BJ (cell line): ENCODE results near the gene FAF1. TPM values are rescaled to one million over a fixed set of nuclear protein-coding genes. Genes with fewer than 3 reads are reported as not detected.
"Not testable (repeated sequence)": the region's sequence is repeated elsewhere in the genome, so short reads cannot be mapped to it uniquely, and the experiment has no call there.

Experiments
- CTCF ChIA-PET: fragments of 350-600 bp; formaldehyde crosslinking; extraction: SDS; loops from one replicate; lab custom pipeline; 2021; ENCODE audit warnings: antibody characterized with exemption, inconsistent platforms; lab: Yijun Ruan, JAX
- POLR2A ChIA-PET: fragments of 300-600 bp; sonication (Branson Sonifier 250); formaldehyde crosslinking; extraction: SDS; loops from one replicate; lab custom pipeline; 2021; ENCODE audit warnings: antibody characterized with exemption; lab: Charles Lee
- DNase-seq: peaks from one replicate; pipeline ENCODE4 v3.0.0-alpha.2; 2011; ENCODE audit warnings: low read depth
- H3K27me3 ChIP-seq: 2 replicates; pipeline ENCODE4 v1.6.0; 2011; ENCODE audit warnings: low read length; ENCODE audit not compliant: control insufficient read depth, insufficient read depth
- H3K36me3 ChIP-seq: 2 replicates; pipeline ENCODE4 v1.5.1; 2011; ENCODE audit warnings: low read length; ENCODE audit not compliant: control insufficient read depth, insufficient read depth
- H3K4me3 ChIP-seq: 2 replicates; pipeline ENCODE4 v1.5.1; 2011; ENCODE audit warnings: low read depth, mild to moderate bottlenecking, control low read depth, low read length
- polyA plus RNA-seq: library from polyadenylated mRNA; depleted of rRNA; stranded (reverse); fragments of >200 nt; gene quantifications from 2 replicates; pipeline ENCODE4 v1.2.3, GENCODE V29; 2011
- TF ChIP-seq, protein P1 (sequence below): IDR thresholded peaks from 2 replicates; pipeline ENCODE4 v1.5.1; 2011; ENCODE audit warnings: low read depth, mild to moderate bottlenecking, control low read depth, inconsistent platforms, low read length, moderate library complexity; ENCODE audit not compliant: insufficient read depth

The FAF1 gene
- polyA plus RNA-seq, 1 experiment = 15.5 TPM

DNA sequence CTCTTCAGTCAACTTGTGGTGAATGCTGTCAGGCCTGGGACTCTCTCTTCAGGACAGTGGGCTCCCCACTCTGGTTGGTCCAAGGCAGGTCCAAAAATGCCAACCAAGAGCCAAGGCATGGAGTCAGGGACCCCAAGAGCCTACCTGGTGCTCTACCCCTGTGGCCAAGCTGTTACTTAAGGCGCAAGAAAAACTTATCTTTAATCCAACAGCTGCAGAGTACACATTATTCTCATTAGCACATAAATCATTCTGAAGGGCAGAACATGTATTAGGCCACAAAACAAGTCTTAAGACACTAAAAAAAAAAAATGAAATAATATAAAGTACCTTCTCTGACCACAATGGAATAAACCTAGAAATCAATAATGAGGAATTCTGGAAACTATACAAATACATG is 65.7 kb downstream of the FAF1 start:
- Histone ChIP-seq H3K27me3 (no peaks in the 10 kb centered on the region), H3K4me3 (no peak overlapping the region), H3K36me3 (no peaks in the 10 kb centered on the region)
- POLR2A ChIA-PET = no interaction called here
- no peak for DNase-seq
- TF ChIP-seq, protein P1, sequence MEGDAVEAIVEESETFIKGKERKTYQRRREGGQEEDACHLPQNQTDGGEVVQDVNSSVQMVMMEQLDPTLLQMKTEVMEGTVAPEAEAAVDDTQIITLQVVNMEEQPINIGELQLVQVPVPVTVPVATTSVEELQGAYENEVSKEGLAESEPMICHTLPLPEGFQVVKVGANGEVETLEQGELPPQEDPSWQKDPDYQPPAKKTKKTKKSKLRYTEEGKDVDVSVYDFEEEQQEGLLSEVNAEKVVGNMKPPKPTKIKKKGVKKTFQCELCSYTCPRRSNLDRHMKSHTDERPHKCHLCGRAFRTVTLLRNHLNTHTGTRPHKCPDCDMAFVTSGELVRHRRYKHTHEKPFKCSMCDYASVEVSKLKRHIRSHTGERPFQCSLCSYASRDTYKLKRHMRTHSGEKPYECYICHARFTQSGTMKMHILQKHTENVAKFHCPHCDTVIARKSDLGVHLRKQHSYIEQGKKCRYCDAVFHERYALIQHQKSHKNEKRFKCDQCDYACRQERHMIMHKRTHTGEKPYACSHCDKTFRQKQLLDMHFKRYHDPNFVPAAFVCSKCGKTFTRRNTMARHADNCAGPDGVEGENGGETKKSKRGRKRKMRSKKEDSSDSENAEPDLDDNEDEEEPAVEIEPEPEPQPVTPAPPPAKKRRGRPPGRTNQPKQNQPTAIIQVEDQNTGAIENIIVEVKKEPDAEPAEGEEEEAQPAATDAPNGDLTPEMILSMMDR = no peak
- CTCF ChIA-PET = interaction anchor here (1.6 kb wide), 1 partner anchor 51 kb away, joined by 3 read pairs; no protein-coding TSS in a partner anchor

DNA sequence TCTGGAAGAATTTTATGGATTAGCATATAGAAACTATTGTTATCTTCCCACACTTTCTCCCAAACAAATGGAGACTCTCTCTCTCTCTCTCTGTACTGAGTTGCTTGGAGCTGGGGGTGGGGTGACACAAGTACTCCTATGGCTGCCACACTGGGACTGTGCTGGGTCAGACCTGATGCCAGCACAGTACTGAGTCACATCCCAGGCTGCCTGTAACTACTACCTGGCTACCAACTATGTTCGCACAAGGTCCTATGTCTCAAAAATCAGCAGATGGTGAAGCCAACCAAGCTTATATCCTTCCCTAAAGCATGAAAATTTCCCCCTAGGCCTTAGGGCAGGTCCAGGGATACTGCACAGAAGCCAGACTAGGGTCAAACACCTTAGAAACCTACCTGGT is 66.6 kb downstream of the FAF1 start:
- CTCF ChIA-PET = interaction anchor here (1.6 kb wide), 1 partner anchor 52 kb away, joined by 3 read pairs; no protein-coding TSS in a partner anchor
- POLR2A ChIA-PET = no interaction called here
- no peak for DNase-seq

DNA sequence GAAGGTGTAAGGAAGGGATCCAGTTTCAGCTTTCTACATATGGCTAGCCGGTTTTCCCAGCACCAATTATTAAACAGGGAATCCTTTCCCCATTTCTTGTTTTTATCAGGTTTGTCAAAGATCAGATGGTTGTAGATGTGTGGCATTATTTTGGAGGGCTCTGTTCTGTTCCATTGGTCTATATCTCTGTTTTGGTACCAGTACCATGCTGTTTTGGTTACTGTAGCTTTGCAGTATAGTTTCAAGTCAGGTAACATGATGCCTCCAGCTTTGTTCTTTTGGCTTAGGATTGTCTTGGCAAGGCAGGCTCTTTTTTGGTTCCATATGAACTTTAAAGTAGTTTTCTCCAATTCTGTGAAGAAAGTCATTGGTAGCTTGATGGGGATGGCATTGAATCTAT is 72.5 kb downstream of the FAF1 start:
- CTCF ChIA-PET, POLR2A ChIA-PET, H3K27me3 ChIP-seq, H3K36me3 ChIP-seq, H3K4me3 ChIP-seq, DNase-seq: not testable (repeated sequence)

More for the DNA sequence above, 66.6 kb downstream of the FAF1 start:
- no peaks in the 10 kb centered on the region for H3K36me3 ChIP-seq
- no peaks in the 10 kb centered on the region for H3K27me3 ChIP-seq
- TF ChIP-seq, protein P1 = no peak
- H3K4me3 ChIP-seq = no peak overlapping the region

DNA sequence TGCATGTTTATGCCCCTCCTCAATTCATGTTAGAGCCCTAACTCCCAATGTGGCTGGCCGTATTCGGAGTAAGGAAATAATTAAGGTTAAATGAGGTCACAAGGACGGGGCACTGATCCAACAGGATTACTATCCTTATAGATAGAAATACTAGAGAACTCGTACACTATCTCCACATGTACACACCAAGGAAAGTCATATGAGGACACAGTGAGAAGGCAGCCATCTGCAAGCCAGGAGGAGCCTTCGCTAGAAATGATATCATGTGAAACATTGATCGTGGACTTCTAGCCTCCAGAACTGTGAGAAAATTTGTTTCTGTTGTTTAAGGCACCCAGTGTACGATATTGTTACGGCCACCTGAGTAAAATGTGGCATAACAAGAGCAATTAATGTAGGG is 79.7 kb downstream of the FAF1 start:
- no peaks in the 10 kb centered on the region for H3K36me3 ChIP-seq
- no peak overlapping the region for H3K4me3 ChIP-seq
- no peaks in the 10 kb centered on the region for H3K27me3 ChIP-seq
- DNase-seq = no peak
- ChIA-PET POLR2A (no interaction called here), CTCF (interaction anchor here (1.7 kb wide), 1 partner anchor 12 kb away, joined by 4 read pairs; no protein-coding TSS in a partner anchor)
- TF ChIP-seq, protein P1 = no peak

DNA sequence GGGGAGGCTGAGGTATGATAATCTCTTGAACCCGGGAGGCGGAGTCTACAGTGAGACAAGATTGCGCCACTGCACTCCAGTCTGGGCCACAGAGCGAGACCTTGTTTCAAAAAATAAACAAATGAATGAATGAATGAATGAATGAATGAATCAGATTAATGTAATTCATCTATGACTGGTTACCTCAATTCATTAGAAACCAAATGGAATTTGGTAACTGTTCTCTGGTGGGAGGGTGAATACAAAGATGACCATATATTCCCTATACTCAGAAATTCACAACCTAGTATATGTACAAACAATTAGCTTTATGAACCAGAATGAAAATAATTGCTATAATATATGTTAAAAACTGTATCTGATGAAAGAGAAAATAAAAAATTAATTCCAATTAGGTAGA is 80.9 kb downstream of the FAF1 start:
- CTCF ChIA-PET = interaction anchor here (1.0 kb wide), 1 partner anchor 20 kb away, joined by 3 read pairs; no protein-coding TSS in a partner anchor
- DNase-seq = no peak
- H3K4me3 ChIP-seq = no peak overlapping the region
- TF ChIP-seq, protein P1 = no peak
- H3K27me3 ChIP-seq = no peaks in the 10 kb centered on the region
- POLR2A ChIA-PET = no interaction called here
- no peaks in the 10 kb centered on the region for H3K36me3 ChIP-seq

DNA sequence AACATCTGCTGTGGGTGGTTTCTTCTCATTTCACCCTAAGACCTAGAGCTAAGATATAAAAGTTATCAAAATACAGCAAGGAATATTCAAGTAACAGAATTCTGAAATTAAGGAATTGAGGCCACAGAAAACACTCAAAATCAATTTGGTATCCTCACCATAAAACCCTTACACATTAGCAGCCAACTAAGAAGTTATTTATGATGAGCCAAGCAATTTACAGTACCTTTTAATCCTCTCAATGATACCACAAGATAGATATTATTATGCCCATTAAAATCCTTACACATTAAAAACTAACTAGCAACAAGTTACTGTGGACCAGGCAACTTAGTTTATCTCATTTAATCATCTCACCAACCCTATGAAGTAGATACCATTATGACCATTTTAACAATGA is 81.6 kb downstream of the FAF1 start:
- Histone ChIP-seq H3K36me3 (no peaks in the 10 kb centered on the region), H3K4me3 (no peak overlapping the region), H3K27me3 (no peaks in the 10 kb centered on the region)
- ChIA-PET POLR2A (no interaction called here), CTCF (no interaction called here)
- TF ChIP-seq, protein P1 = no peak
- no peak for DNase-seq
